Activated CD4-positive, alpha-beta T cell treated with anti-CD3 and anti-CD28 coated beads for 48 hours (primary cell): Measurements from ENCODE around the gene PBRM1.

ENCODE experiments used
- DNase-seq: peaks from one replicate; pipeline ENCODE4 v3.0.0-alpha.2; 2020

PBRM1 gene

GRCh38 chr3:52670621-52671521, 14.8 kb downstream of the PBRM1 start:
- peak; percentile 57 for DNase-seq

- DNase-seq = no peak
Measured at GRCh38 chr3:52663098-52663497, 22.6 kb downstream of the PBRM1 start.

- no peak for DNase-seq
Measured at GRCh38 chr3:52660046-52660445, 25.7 kb downstream of the PBRM1 start.

- no peak for DNase-seq
Measured at GRCh38 chr3:52655895-52656294, 29.8 kb downstream of the PBRM1 start.

GRCh38 chr3:52651592-52651991, 34.1 kb downstream of the PBRM1 start:
- no peak for DNase-seq

- no peak for DNase-seq
Measured at GRCh38 chr3:52650439-52650838, 35.3 kb downstream of the PBRM1 start.

GRCh38 chr3:52649461-52650210, 36.1 kb downstream of the PBRM1 start:
- no peak for DNase-seq

- no peak for DNase-seq
Measured at GRCh38 chr3:52645549-52645948, 40.2 kb downstream of the PBRM1 start.

GRCh38 chr3:52636673-52637072, 49.0 kb downstream of the PBRM1 start:
- no peak for DNase-seq

GRCh38 chr3:52633786-52634185, 51.9 kb downstream of the PBRM1 start:
- DNase-seq = no peak

GRCh38 chr3:52625041-52625440, 60.7 kb downstream of the PBRM1 start:
- DNase-seq = no peak

GRCh38 chr3:52623234-52623792, 62.4 kb downstream of the PBRM1 start:
- no peak for DNase-seq

GRCh38 chr3:52620580-52620979, 65.1 kb downstream of the PBRM1 start:
- no peak for DNase-seq

GRCh38 chr3:52615166-52615565, 70.5 kb downstream of the PBRM1 start:
- no peak for DNase-seq

GRCh38 chr3:52614689-52615088, 71.0 kb downstream of the PBRM1 start:
- DNase-seq = no peak

- DNase-seq = no peak
Measured at GRCh38 chr3:52609316-52609815, 76.3 kb downstream of the PBRM1 start.

- DNase-seq = no peak
Measured at GRCh38 chr3:52608337-52608736, 77.4 kb downstream of the PBRM1 start.

GRCh38 chr3:52606373-52607085, 79.2 kb downstream of the PBRM1 start:
- DNase-seq = no peak

- DNase-seq = no peak
Measured at GRCh38 chr3:52600258-52600657, 85.5 kb downstream of the PBRM1 start.

- DNase-seq = no peak
Measured at GRCh38 chr3:52596658-52597265, 89.0 kb downstream of the PBRM1 start.

GRCh38 chr3:52593103-52593502, 92.6 kb downstream of the PBRM1 start:
- no peak for DNase-seq
